Astrocyte (in vitro differentiated cells and primary cell): ENCODE measurements around the gene SAMSN1.

Source experiments
- CTCF ChIP-seq: IDR thresholded peaks from 2 replicates; pipeline ENCODE4 v1.5.1; 2011; ENCODE audit warnings: low read depth, mild to moderate bottlenecking, inconsistent platforms, low read length, moderate library complexity; ENCODE audit not compliant: insufficient read depth
- EZH2 ChIP-seq: IDR thresholded peaks from 2 replicates; pipeline ENCODE4 v1.6.1; 2012; ENCODE audit warnings: mild to moderate bottlenecking, low read length, inconsistent platforms; ENCODE audit not compliant: insufficient read depth

DNA sequence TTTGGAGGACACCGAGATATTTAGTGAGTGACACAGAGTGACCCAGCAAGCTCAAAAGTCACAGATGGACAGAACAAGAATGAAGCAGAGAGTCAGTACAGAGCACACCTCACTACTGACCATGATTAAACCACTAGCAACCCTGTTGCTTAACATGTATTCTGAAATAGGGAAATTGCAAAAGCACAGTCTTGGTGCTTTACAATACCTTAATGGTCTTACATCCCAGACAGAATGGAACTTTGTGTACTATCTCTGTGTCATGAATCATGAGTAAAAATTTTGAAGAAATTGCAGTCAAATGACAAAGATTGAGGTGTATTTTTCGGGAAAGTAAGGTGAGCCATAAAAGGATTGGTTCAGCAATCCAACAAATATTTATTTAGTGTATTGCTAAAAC is 2.7 kb upstream of the SAMSN1 start:
- no peak for TF ChIP-seq CTCF
- TF ChIP-seq EZH2 = no peak
